ENCODE results near the gene THADA. TPM values are rescaled to one million over a fixed set of nuclear protein-coding genes. Genes with fewer than 3 reads are reported as not detected.

THADA gene
- total RNA-seq, 1 donor from 2014 or later: 29.3 TPM

GRCh38 chr2:43474273-43474672, 121.6 kb downstream of the THADA start:
- H3K4me3 ChIP-seq: no peak overlapping the region
- Mint-ChIP-seq H3K36me3 (peaks cover 3% of the 10 kb centered on the region), H3K4me1 (no peaks in the 10 kb centered on the region), H3K27ac (no peak overlapping the region), H3K9me3 (no peaks in the 10 kb centered on the region), H3K27me3 (ENCODE audit: insufficient read depth, low read depth) (no peaks in the 10 kb centered on the region), H3K4me3 (no peak overlapping the region)
- no peaks in the 10 kb centered on the region for H3K27me3 ChIP-seq
- no peaks in the 10 kb centered on the region for H3F3A ChIP-seq (ENCODE audit: low read depth)
- no peaks in the 10 kb centered on the region for H3K9me3 ChIP-seq (ENCODE audit: low read depth)
- H3K27ac ChIP-seq: no peak overlapping the region
- no peaks in the 10 kb centered on the region for H4K20me1 ChIP-seq (ENCODE audit: low read depth)
- H2AFZ ChIP-seq (replicated peaks): no peak overlapping the region
- no peak overlapping the region for H3K9ac ChIP-seq
- no peaks in the 10 kb centered on the region for H3K36me3 ChIP-seq
- no peak for DNase-seq (ENCODE audit: low spot score)
- H3K79me2 ChIP-seq (ENCODE audit: low read depth): no peaks in the 10 kb centered on the region
- H3K4me2 ChIP-seq: no peak overlapping the region
- TF ChIP-seq EZH2 (IDR thresholded peaks at IDR 0.05) (no peak), EZH2phosphoT487 (IDR thresholded peaks at IDR 0.05) (no peak), CTCF (IDR thresholded peaks at IDR 0.05) (no peak)
- H3K4me1 ChIP-seq: no peaks in the 10 kb centered on the region

DNA sequence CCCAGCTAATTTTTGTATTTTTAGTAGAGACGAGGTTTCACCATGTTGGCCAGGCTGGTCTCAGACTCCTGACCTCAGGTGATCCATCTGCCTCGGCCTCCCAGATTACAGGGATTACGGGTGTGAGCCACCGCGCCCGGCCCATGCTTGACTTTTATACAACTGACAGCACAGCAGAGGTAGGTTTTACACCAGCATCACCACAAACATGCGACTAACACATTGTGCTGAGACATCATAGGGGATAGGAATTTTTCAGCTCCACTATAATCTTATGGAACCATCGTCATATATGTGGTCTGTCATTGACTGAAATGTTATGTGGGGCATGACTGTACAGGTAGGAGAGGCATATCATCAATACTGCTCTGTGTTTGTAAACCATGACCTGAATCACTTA, 122.1 kb downstream of the THADA start:
- Histone ChIP-seq H4K20me1 (ENCODE audit: low read depth) (no peaks in the 10 kb centered on the region), H3K36me3 (no peaks in the 10 kb centered on the region), H3K9me3 (ENCODE audit: low read depth) (no peaks in the 10 kb centered on the region), H3K4me2 (no peak overlapping the region), H3K9ac (no peak overlapping the region), H2AFZ (replicated peaks) (no peak overlapping the region), H3K4me1 (no peaks in the 10 kb centered on the region), H3K27ac (no peak overlapping the region), H3K79me2 (ENCODE audit: low read depth) (no peaks in the 10 kb centered on the region), H3K4me3 (no peak overlapping the region), H3F3A (ENCODE audit: low read depth) (no peaks in the 10 kb centered on the region), H3K27me3 (no peaks in the 10 kb centered on the region)
- TF ChIP-seq EZH2phosphoT487 (IDR thresholded peaks at IDR 0.05) (no peak), CTCF (IDR thresholded peaks at IDR 0.05) (no peak), EZH2 (IDR thresholded peaks at IDR 0.05) (no peak)
- Mint-ChIP-seq H3K36me3 (peaks cover 3% of the 10 kb centered on the region), H3K4me3 (no peak overlapping the region), H3K27ac (no peak overlapping the region), H3K27me3 (ENCODE audit: insufficient read depth, low read depth) (no peaks in the 10 kb centered on the region), H3K9me3 (no peaks in the 10 kb centered on the region), H3K4me1 (no peaks in the 10 kb centered on the region)
- DNase-seq (ENCODE audit: low spot score): no peak

- Histone ChIP-seq H3K4me2 (no peak overlapping the region), H3K36me3 (no peaks in the 10 kb centered on the region), H3K27ac (no peak overlapping the region), H2AFZ (replicated peaks) (no peak overlapping the region), H3K4me3 (no peak overlapping the region), H3F3A (ENCODE audit: low read depth) (no peaks in the 10 kb centered on the region), H3K79me2 (ENCODE audit: low read depth) (no peaks in the 10 kb centered on the region), H3K9me3 (ENCODE audit: low read depth) (no peaks in the 10 kb centered on the region), H4K20me1 (ENCODE audit: low read depth) (no peaks in the 10 kb centered on the region), H3K4me1 (no peaks in the 10 kb centered on the region), H3K27me3 (no peaks in the 10 kb centered on the region), H3K9ac (no peak overlapping the region)
- Mint-ChIP-seq H3K36me3 (peaks cover 3% of the 10 kb centered on the region), H3K27ac (no peak overlapping the region), H3K9me3 (no peaks in the 10 kb centered on the region), H3K27me3 (ENCODE audit: insufficient read depth, low read depth) (no peaks in the 10 kb centered on the region), H3K4me3 (no peak overlapping the region), H3K4me1 (no peaks in the 10 kb centered on the region)
- no peak for TF ChIP-seq CTCF (IDR thresholded peaks at IDR 0.05)
- TF ChIP-seq EZH2 (IDR thresholded peaks at IDR 0.05): no peak
- no peak for TF ChIP-seq EZH2phosphoT487 (IDR thresholded peaks at IDR 0.05)
- no peak for DNase-seq (ENCODE audit: low spot score)
Observed at GRCh38 chr2:43472527-43473194, 123.2 kb downstream of the THADA start.

All from neural progenitor cell (in vitro differentiated cells).